GM21619 (cell line): ENCODE measurements around the gene BCL7B.
"Not testable (repeated sequence)": the region's sequence is repeated elsewhere in the genome, so short reads cannot be mapped to it uniquely, and the experiment has no call there.

Experiments
- ATAC-seq: cut with Tn5 transposase; IDR thresholded peaks from one replicate; pipeline ENCODE4 v1.9.1; 2021; ENCODE audit not compliant: unreplicated experiment

The BCL7B gene

DNA sequence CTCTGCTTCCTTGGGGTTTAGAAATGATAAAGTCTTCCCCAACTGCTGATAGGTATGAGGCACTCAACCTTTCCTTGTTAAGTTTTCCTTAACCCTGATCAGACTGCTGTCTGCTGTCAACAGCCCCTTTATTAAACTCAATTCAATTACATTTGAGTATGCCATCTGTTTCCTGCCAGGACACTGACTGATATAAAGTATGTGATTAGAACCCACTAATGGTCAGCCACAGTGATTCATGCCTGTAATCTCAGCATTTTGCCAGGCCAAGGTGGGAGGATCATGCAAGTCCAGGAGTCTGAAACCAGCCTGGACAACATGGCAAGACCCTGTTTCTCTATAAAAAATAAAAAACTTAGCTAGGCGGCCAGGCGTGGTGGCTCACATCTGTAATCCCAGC, 53.5 kb downstream of the BCL7B start:
- no peak for ATAC-seq

DNA sequence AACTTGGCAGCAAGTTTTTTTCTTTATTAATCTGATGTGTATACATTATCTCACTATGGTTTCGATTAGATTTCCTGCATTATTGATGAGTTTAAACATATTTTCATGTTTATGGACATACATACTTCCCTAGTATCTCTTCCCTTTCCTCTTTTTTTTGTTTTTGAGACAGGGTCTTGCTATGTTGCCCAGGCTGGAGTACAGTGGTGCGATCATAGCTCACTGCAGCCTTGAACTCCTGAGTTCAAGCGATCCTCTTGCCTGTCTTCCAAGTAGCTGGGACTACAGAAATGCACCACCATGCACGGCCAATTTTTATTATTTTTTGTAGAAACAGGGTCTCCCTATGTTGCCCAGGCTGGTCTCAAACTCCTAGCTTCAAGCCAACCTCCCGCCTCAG, 54.3 kb downstream of the BCL7B start:
- no peak for ATAC-seq

DNA sequence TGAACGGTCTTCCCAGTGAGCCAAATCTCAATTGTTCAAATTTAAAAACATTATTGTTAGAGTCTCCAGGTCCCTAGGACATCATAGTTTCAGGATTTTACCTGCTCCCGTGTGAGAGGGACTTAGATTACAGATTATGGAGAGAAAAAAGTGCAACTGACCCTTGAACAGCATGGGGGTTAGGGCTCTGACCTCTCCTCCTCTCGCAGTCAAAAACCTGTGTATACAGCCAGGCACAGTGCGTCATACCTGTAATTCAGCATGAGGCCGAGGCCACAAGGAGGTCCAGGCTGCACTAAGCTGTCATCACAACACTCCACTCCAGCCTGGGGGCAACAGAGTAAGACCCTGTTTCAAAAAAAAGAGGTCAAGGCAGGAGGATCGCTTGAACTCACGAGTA, 60.9 kb downstream of the BCL7B start:
- no peak for ATAC-seq

DNA sequence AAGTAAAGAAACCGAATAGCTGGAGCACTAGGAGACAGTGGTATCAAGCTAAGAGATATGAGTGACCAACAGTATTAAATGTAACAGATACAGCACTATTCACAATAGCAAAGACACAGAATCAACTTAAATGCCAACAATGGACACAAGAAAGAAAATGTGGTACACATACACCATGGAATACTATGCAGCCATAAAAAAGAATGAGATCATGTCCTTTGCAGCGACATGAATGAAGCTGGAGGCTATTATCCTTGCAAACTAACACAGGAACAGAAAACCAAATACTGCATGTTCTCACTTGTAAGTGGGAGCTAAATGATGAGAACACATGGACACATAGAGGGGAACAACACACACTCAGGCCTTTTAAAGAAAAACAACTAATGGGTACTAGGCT, 62.0 kb downstream of the BCL7B start:
- ATAC-seq = not testable (repeated sequence)

- no peak for ATAC-seq
Observed at GRCh38 chr7:73489976-73490375, 67.5 kb downstream of the BCL7B start.

DNA sequence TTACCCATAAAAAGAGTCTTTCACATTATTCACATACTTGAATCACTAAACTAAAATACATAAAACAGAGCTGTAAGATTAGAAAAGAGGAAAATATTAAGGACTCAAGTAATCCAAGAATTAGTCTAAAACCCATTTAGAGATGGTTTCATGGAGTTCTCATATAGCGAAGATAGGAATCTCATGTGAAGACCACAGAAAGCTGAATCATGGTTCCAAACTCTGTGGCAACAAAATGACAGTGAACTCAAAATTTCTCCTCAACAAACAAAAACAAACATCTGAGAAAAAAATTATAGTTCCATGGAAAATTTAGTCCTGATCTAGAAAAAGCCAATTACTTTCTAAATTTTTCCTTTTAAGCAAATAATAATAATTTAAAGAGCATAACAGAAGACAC, 70.0 kb downstream of the BCL7B start:
- ATAC-seq = no peak
